ENCODE results near the gene EXOC6. TPM values are rescaled to one million over a fixed set of nuclear protein-coding genes. Genes with fewer than 3 reads are reported as not detected.

EXOC6 gene
- polyA plus RNA-seq, 1 experiment: 23.8 TPM

GRCh38 chr10:92886334-92886961 is 38.1 kb downstream of the EXOC6 start:
- no peak for TF ChIP-seq CTCF (IDR thresholded peaks at IDR 0.05; ENCODE audit: insufficient read depth, low read depth, low read length)
- no peaks in the 10 kb centered on the region for H3K27me3 ChIP-seq (ENCODE audit: control insufficient read depth, insufficient read depth, low read length)
- no peaks in the 10 kb centered on the region for H3K36me3 ChIP-seq (ENCODE audit: control insufficient read depth, insufficient read depth, low read length)
- CTCF ChIA-PET: interaction anchor here (0.9 to 1.4 kb wide), 5 partner anchors 31 to 627 kb away, joined by 3 to 4 read pairs (median 3); no protein-coding TSS in a partner anchor
- POLR2A ChIA-PET: no interaction called here
- no peak overlapping the region for H3K4me3 ChIP-seq (ENCODE audit: low read depth, low read length)
- no peak for DNase-seq (ENCODE audit: low read depth)

DNA sequence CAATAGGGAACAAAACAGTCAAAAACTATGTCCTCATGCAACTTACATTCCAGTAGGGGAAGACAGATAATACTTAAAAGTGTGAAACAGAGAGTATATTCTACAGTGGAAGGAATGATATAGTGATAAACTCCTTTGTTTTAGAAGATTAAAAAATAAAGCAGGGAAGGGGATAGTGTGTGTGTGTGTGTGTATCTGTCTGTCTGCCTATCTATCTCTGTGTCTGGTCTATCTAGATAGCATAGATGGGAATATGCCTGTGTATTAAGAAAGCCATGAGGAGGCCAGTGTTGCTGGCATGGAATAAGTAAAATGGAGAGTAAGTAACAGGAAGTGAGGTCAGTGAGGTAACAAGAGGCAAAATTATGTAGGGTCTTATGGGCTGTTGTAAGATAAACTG is 42.2 kb downstream of the EXOC6 start:
- Histone ChIP-seq H3K36me3 (ENCODE audit: control insufficient read depth, insufficient read depth, low read length) (no peaks in the 10 kb centered on the region), H3K27me3 (ENCODE audit: control insufficient read depth, insufficient read depth, low read length) (no peaks in the 10 kb centered on the region), H3K4me3 (ENCODE audit: low read depth, low read length) (no peak overlapping the region)
- DNase-seq (ENCODE audit: low read depth): no peak
- POLR2A ChIA-PET: no interaction called here
- CTCF ChIA-PET: no interaction called here
- no peak for TF ChIP-seq CTCF (IDR thresholded peaks at IDR 0.05; ENCODE audit: insufficient read depth, low read depth, low read length)

GRCh38 chr10:92891885-92892690 is 43.8 kb downstream of the EXOC6 start:
- POLR2A ChIA-PET: no interaction called here
- no peaks in the 10 kb centered on the region for H3K36me3 ChIP-seq (ENCODE audit: control insufficient read depth, insufficient read depth, low read length)
- no peak for TF ChIP-seq CTCF (IDR thresholded peaks at IDR 0.05; ENCODE audit: insufficient read depth, low read depth, low read length)
- peak; percentile 45 for DNase-seq (ENCODE audit: low read depth)
- no peak overlapping the region for H3K4me3 ChIP-seq (ENCODE audit: low read depth, low read length)
- CTCF ChIA-PET: interaction anchor here (1.0 kb wide), 1 partner anchor 188 kb away, joined by 4 read pairs; no protein-coding TSS in a partner anchor
- H3K27me3 ChIP-seq (ENCODE audit: control insufficient read depth, insufficient read depth, low read length): no peaks in the 10 kb centered on the region

DNA sequence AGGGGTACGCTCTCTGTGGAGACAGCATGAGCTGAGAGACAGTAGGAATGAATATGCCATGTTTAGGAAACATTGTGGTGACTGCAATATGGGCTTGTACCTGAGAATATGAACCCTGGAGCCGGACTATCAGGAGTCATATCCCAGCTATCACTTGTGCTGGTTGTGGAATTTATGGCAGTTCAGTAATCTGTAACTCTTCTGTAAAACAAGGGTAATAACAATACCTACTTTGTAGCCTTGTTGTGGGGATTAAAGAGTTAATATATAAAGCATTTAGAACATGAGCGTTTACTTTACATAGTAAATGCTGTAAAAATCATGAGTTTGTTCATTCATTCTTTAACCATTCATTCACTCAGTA is 44.4 kb downstream of the EXOC6 start:
- DNase-seq (ENCODE audit: low read depth): no peak
- Histone ChIP-seq H3K4me3 (ENCODE audit: low read depth, low read length) (no peak overlapping the region), H3K27me3 (ENCODE audit: control insufficient read depth, insufficient read depth, low read length) (no peaks in the 10 kb centered on the region), H3K36me3 (ENCODE audit: control insufficient read depth, insufficient read depth, low read length) (no peaks in the 10 kb centered on the region)
- TF ChIP-seq CTCF (IDR thresholded peaks at IDR 0.05; ENCODE audit: insufficient read depth, low read depth, low read length): no peak
- ChIA-PET POLR2A (no interaction called here), CTCF (interaction anchor here (1.0 kb wide), 1 partner anchor 188 kb away, joined by 4 read pairs; no protein-coding TSS in a partner anchor)

- no peak for TF ChIP-seq CTCF (IDR thresholded peaks at IDR 0.05; ENCODE audit: insufficient read depth, low read depth, low read length)
- Histone ChIP-seq H3K36me3 (ENCODE audit: control insufficient read depth, insufficient read depth, low read length) (no peaks in the 10 kb centered on the region), H3K27me3 (ENCODE audit: control insufficient read depth, insufficient read depth, low read length) (no peaks in the 10 kb centered on the region), H3K4me3 (ENCODE audit: low read depth, low read length) (no peak overlapping the region)
- POLR2A ChIA-PET: no interaction called here
- DNase-seq (ENCODE audit: low read depth): no peak
- CTCF ChIA-PET: interaction anchor here (1.0 kb wide), 1 partner anchor 142 kb away, joined by 3 read pairs; no protein-coding TSS in a partner anchor
Observed at GRCh38 chr10:92894081-92894655, 45.8 kb downstream of the EXOC6 start.

Data from BJ (cell line).